Activated CD8-positive, alpha-beta memory T cell treated with anti-CD3 and anti-CD28 coated beads, Interleukin-2, amount 50 U/mL, for 1 hour (primary cell): ENCODE results near the gene KBTBD13.
"Not testable (repeated sequence)": the region's sequence is repeated elsewhere in the genome, so short reads cannot be mapped to it uniquely, and the experiment has no call there.

Experiments
- DNase-seq: peaks from one replicate; pipeline ENCODE4 v3.0.0-alpha.2; 2020; ENCODE audit errors: extremely low read depth

The KBTBD13 gene

GRCh38 chr15:65076486-65077290 lies at the start of gene KBTBD13:
Gene KBTBD13, plus strand, starts transcription at chr15:65076746. Its CDS starts 70 bp downstream, at chr15:65076816.
- DNase-seq: no peak

- DNase-seq: no peak
Observed at GRCh38 chr15:65026756-65027155, 49.8 kb upstream of the KBTBD13 start.

- DNase-seq: no peak
Observed at GRCh38 chr15:65027593-65027992, 49.0 kb upstream of the KBTBD13 start.

GRCh38 chr15:65028338-65028737 lies 48.2 kb upstream of the KBTBD13 start:
- no peak for DNase-seq

GRCh38 chr15:65028921-65029735 lies 47.4 kb upstream of the KBTBD13 start, which contains the start of gene MTFMT:
Gene MTFMT, minus strand, starts transcription at chr15:65029639. Its CDS starts 26 bp downstream, at chr15:65029613.
- DNase-seq: peak; percentile 66

GRCh38 chr15:65029736-65030208 lies 46.8 kb upstream of the KBTBD13 start:
- no peak for DNase-seq

GRCh38 chr15:65032801-65033537 lies 43.6 kb upstream of the KBTBD13 start:
- DNase-seq: no peak

- DNase-seq: no peak
Observed at GRCh38 chr15:65033659-65034269, 42.8 kb upstream of the KBTBD13 start.

GRCh38 chr15:65034719-65035118 lies 41.8 kb upstream of the KBTBD13 start:
- no peak for DNase-seq

GRCh38 chr15:65037309-65037708 lies 39.2 kb upstream of the KBTBD13 start:
- no peak for DNase-seq

GRCh38 chr15:65038428-65038827 lies 38.1 kb upstream of the KBTBD13 start:
- DNase-seq: no peak

- no peak for DNase-seq
Observed at GRCh38 chr15:65038836-65039235, 37.7 kb upstream of the KBTBD13 start.

- no peak for DNase-seq
Observed at GRCh38 chr15:65040461-65040860, 36.1 kb upstream of the KBTBD13 start.

GRCh38 chr15:65041787-65042186 lies 34.8 kb upstream of the KBTBD13 start:
- DNase-seq: no peak

- DNase-seq: no peak
Observed at GRCh38 chr15:65042776-65043327, 33.7 kb upstream of the KBTBD13 start.

- DNase-seq: not testable (repeated sequence)
Observed at GRCh38 chr15:65044218-65044617, 32.3 kb upstream of the KBTBD13 start.

- no peak for DNase-seq
Observed at GRCh38 chr15:65044724-65045481, 31.6 kb upstream of the KBTBD13 start, which contains the start of gene SLC51B. Gene SLC51B, plus strand, starts transcription at chr15:65045387. Its CDS starts 4,618 bp downstream, at chr15:65050005.

GRCh38 chr15:65048241-65048640 lies 28.3 kb upstream of the KBTBD13 start:
- DNase-seq: no peak

GRCh38 chr15:65049418-65049840 lies 27.1 kb upstream of the KBTBD13 start:
- peak; percentile 74 for DNase-seq

- no peak for DNase-seq
Observed at GRCh38 chr15:65050270-65050669, 26.3 kb upstream of the KBTBD13 start.
